ENCODE data around the gene NDUFAF5. TPM values are rescaled to one million over a fixed set of nuclear protein-coding genes. Genes with fewer than 3 reads are reported as not detected.

NDUFAF5 gene
- total RNA-seq, 1 donor from 2014 or later: 19.4 TPM

DNA sequence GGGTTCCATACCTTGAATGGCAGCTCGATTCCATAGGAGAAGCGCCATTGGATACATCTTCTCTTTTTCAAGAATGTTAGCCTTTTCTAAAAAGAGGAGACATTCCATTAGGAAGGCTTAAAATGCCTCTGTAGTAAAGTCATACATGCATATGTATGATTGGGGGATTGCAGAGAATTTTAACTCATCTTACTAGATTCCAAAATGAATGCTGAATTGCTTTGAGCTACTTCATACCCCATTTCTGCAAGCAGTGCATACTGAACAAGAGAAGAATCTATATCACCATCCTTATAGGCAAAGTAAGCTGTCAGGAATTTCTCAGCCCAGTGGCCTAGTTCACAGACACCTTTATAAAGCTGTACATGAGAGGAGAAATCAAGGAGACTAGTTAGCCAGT is 80.3 kb downstream of the NDUFAF5 start:
- Mint-ChIP-seq H3K4me3 (ENCODE audit: unreplicated experiment) (no peak overlapping the region), H3K36me3 (ENCODE audit: unreplicated experiment) (no peaks in the 10 kb centered on the region), H3K9me3 (ENCODE audit: unreplicated experiment) (peaks cover 7% of the 10 kb centered on the region), H3K27me3 (ENCODE audit: unreplicated experiment) (no peaks in the 10 kb centered on the region), H3K4me1 (ENCODE audit: unreplicated experiment) (no peaks in the 10 kb centered on the region), H3K27ac (ENCODE audit: unreplicated experiment) (no peak overlapping the region)
- DNase-seq (ENCODE audit: extremely low spot score, unreplicated experiment): no peak
- TF ChIP-seq CTCF (IDR thresholded peaks at IDR 0.05): no peak

GRCh38 chr20:13865791-13866351 is 81.0 kb downstream of the NDUFAF5 start:
- H3K4me3 Mint-ChIP-seq (ENCODE audit: unreplicated experiment): no peak overlapping the region
- TF ChIP-seq CTCF (IDR thresholded peaks at IDR 0.05): no peak
- H3K36me3 Mint-ChIP-seq (ENCODE audit: unreplicated experiment): no peaks in the 10 kb centered on the region
- no peak for DNase-seq (ENCODE audit: extremely low spot score, unreplicated experiment)
- no peaks in the 10 kb centered on the region for H3K27me3 Mint-ChIP-seq (ENCODE audit: unreplicated experiment)
- H3K9me3 Mint-ChIP-seq (ENCODE audit: unreplicated experiment): no peaks in the 10 kb centered on the region
- H3K4me1 Mint-ChIP-seq (ENCODE audit: unreplicated experiment): no peaks in the 10 kb centered on the region
- H3K27ac Mint-ChIP-seq (ENCODE audit: unreplicated experiment): no peak overlapping the region

GRCh38 chr20:13868331-13868730 is 83.5 kb downstream of the NDUFAF5 start:
- no peaks in the 10 kb centered on the region for H3K27me3 Mint-ChIP-seq (ENCODE audit: unreplicated experiment)
- no peak for DNase-seq (ENCODE audit: extremely low spot score, unreplicated experiment)
- no peaks in the 10 kb centered on the region for H3K36me3 Mint-ChIP-seq (ENCODE audit: unreplicated experiment)
- H3K27ac Mint-ChIP-seq (ENCODE audit: unreplicated experiment): no peak overlapping the region
- H3K9me3 Mint-ChIP-seq (ENCODE audit: unreplicated experiment): no peaks in the 10 kb centered on the region
- no peak overlapping the region for H3K4me3 Mint-ChIP-seq (ENCODE audit: unreplicated experiment)
- no peaks in the 10 kb centered on the region for H3K4me1 Mint-ChIP-seq (ENCODE audit: unreplicated experiment)
- no peak for TF ChIP-seq CTCF (IDR thresholded peaks at IDR 0.05)

DNA sequence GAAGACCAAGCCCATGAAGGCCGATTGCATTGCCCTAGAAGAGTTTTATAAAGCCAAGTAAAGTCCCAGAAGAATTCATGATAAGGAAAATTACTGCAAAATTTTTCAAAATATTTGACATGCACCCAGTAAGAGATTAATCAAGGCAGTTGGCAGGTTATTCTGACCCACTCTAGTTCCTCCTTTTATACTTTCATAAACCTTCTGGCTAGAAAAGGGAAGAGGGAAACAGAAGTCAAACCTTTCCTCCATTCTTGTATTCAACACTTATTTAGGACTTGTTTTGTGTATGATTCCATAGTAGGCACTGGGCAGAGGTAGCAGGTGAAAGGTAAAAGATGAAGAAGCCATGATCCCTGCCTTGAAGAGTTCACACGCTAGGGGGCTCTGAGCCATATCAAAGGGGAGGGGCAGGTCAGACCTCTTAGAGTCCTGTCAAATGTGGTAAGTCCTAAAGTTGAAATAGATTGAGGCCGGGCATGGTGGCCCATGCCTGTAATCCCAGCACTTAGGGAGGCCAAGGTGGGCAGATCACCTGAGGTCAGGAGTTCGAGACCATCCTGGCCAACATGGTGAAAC is 85.4 kb downstream of the NDUFAF5 start:
- Mint-ChIP-seq H3K4me1 (ENCODE audit: unreplicated experiment) (no peaks in the 10 kb centered on the region), H3K9me3 (ENCODE audit: unreplicated experiment) (no peaks in the 10 kb centered on the region), H3K4me3 (ENCODE audit: unreplicated experiment) (no peak overlapping the region), H3K27ac (ENCODE audit: unreplicated experiment) (no peak overlapping the region), H3K36me3 (ENCODE audit: unreplicated experiment) (no peaks in the 10 kb centered on the region), H3K27me3 (ENCODE audit: unreplicated experiment) (no peaks in the 10 kb centered on the region)
- no peak for DNase-seq (ENCODE audit: extremely low spot score, unreplicated experiment)
- TF ChIP-seq CTCF (IDR thresholded peaks at IDR 0.05): no peak

Other genes starting within 250 kb of the NDUFAF5 start
- gene TASP1, start 146.1 kb upstream of the NDUFAF5 start, total RNA-seq: 9.0 and 10.9 TPM in 2 replicates
- gene ESF1, start 109 bp upstream of the NDUFAF5 start, total RNA-seq: 11.3 and 11.8 TPM in 2 replicates
- gene SEL1L2, start 205.6 kb downstream of the NDUFAF5 start, total RNA-seq: not detected in 2 replicates
- 0.73 and 2.5 TPM in 2 replicates for gene MACROD2, start 210.5 kb downstream of the NDUFAF5 start, total RNA-seq

Measured in osteocyte (in vitro differentiated cells).